ENCODE results near the gene ARHGAP31.

ARHGAP31 gene

DNA sequence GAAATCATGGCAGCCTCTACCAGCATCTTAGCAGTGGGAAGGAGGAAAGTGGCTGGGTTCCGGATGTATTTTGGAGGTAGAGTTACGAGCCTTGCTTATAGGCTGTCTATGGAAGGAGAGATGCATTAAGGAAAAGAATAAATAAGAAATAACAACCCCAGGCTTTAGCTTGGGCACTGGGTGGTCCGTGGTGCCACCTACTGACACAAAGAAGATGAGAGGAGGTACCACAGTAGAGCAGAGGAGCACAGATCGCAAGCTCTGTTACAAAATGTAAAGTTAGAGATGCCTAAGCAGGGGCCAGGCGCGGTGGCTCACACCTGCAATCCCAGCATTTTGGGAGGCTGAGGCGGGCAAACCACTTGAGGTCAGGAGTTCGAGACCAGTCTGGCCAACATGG lies 94.4 kb downstream of the ARHGAP31 start:
- DNase-seq (ENCODE audit: low read depth, low spot score), result no peak

DNA sequence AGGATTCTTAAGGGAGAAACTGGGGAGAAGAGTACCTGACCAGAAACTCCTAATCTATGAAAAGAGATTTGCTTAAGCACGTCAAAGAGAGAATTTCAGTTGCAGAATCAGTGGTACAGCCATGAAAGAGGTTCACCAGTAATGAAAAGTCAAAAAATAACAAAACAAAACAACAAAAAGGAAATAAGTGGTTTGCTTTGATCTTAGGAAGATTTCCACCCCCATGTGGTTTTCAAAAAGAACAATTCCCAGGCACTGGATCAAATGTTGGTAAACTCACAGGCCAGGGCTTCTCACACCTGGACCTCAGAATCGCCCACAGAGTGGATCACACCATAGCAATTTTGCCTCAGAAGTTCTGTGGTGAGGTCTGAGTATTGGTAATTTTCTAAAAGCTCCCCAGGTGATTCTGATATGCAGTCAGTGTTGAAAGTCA lies 101.8 kb downstream of the ARHGAP31 start:
- no peak for DNase-seq (ENCODE audit: low read depth, low spot score)

DNA sequence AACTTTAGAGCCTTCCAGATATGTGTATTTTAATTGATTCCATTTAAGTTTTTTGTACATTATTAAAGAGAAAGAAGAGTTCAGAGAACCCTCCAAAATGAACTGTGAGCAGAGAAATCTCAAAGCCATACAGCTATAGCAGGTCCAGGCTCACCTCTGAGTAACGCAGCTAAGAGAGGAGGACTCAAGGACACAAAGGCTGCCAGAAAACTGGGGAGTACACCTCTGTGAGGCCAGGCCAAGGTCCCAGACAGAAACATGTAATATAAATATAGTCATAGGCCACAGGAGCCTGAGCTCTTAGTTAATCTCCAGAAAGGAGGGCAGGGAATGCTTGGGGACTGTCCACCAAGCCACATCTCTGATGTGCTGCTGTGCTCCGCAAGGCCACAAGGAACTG lies 102.7 kb downstream of the ARHGAP31 start:
- no peak for DNase-seq (ENCODE audit: low read depth, low spot score)

DNA sequence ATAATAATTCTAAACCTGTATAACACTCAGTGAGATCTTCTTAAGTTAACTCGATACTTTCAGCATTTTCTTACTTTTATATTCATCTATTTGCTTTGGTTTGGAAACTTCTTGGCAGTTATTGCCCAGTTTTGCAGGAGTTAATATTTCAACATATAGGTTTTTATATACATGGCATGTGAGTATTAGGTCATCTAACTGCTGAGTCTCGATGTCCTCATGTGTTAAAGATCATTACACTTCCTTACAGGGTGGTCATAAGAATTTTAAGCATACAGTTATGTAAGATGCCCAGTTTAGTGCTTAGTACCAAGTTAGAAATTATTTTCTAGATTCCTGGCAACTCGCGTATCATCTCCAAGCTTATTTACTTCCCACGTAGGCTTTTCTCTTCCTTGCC lies 106.3 kb downstream of the ARHGAP31 start:
- DNase-seq (ENCODE audit: low read depth, low spot score), result no peak

DNA sequence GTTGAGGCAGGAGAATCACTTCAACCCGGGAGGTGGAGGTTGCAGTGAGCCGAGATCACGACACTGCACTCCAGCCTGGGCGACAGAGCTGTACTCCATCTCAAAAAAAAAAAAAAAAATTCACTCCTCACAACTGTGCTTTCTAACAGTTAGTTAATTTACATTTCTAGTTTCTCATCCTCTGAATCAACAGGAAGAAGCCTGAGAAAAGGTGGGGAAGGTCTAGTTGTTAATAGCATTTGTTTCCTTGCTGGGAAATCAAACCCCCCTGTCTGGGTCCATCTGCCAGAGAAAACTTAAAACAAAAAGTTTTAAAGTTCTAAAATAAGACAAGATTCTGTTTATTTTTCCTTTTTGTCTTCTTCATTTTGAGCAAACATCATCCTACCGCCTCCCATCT lies 106.9 kb downstream of the ARHGAP31 start:
- DNase-seq (ENCODE audit: low read depth, low spot score), result no peak

DNA sequence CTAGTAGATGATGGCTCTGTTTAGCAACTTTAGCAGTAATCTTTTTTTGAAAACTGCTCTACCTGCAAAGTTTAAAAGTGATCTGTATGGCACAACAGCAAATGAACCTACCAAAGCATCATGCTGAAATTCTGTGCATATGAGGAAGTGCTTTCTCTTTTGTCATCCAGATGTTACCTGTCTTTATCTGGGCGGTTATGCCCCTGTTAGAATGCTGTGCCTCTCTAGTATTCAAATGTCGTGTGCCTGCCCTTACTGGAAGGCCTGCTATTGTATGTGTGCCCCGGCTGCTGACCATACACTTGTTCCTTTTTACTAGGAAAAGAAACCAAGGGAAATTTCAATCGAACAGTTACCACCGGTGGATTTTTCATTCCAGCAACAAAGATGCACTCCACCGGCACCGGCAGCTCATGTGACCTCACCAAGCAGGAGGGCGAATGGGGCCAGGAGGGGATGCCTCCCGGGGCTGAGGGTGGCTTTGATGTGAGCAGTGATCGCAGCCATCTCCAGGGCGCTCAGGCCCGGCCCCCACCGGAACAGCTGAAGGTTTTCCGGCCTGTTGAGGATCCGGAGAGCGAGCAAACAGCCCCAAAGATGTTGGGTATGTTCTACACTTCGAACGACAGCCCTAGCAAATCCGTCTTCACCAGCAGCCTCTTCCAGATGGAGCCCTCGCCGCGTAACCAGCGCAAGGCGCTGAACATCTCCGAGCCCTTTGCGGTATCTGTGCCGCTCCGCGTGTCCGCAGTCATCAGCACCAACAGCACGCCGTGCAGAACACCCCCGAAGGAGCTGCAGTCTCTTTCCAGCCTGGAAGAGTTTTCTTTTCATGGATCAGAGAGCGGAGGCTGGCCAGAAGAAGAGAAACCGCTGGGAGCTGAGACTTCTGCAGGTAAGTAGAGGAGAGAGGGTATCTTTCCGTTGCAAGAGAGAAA lies 107.6 kb downstream of the ARHGAP31 start:
- DNase-seq (ENCODE audit: low read depth, low spot score), result no peak

DNA sequence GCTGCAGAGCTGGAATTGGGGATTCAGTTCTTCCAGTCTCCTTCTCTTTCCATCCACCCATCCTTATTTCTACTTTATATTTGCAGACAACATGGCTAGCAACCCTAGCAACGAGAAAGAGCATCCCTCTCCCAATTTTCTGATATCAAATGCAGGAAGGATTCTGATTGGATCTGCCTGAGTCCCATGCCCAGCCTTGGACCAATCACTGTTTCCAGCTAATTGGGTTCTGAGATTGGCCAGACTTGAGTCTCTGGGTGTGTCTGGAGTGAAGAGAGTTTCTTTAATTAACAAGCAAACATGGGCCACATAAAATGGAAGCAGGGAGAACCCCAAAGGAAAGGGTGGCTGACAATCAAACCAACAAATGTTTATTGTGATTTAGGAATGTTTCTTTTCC lies 108.6 kb downstream of the ARHGAP31 start:
- no peak for DNase-seq (ENCODE audit: low read depth, low spot score)

DNA sequence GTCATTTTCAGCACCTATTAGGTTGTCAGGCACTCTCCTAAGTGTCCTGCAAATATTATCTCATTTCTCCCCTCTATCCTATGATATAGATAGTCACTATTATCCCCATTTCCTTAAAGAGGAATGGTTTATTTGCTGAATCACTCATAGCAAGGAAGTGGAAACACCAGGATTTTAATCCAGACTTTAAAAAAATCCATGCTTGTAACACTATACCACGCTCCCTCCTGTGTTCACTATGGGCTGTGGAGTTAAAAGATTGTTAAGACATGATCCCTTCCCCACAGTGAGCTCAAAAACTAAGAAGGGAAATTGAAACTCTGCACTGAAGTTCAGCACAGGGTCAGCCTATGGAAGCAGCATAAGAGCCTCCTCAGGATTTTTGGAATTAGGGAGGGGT lies 109.0 kb downstream of the ARHGAP31 start:
- DNase-seq (ENCODE audit: low read depth, low spot score), result no peak

DNA sequence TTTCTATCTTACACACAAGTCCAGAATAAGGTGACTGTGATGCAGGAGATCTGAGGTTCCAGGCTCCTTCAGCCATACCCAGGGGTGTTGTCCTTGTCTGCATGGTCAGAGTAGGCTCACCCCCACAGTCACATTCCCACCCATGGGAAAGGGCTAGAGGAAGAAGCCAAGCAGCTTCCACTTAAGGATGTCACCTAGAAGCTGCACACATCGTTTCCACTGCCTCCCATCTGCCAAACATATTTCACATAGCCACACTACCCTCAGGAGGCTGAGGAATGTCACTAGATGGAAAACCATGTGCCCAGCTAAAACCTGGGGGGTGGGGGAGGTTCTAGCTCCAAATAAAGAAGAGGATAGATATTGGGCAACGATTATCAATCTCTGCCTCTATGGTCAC lies 111.1 kb downstream of the ARHGAP31 start:
- no peak for DNase-seq (ENCODE audit: low read depth, low spot score)

DNA sequence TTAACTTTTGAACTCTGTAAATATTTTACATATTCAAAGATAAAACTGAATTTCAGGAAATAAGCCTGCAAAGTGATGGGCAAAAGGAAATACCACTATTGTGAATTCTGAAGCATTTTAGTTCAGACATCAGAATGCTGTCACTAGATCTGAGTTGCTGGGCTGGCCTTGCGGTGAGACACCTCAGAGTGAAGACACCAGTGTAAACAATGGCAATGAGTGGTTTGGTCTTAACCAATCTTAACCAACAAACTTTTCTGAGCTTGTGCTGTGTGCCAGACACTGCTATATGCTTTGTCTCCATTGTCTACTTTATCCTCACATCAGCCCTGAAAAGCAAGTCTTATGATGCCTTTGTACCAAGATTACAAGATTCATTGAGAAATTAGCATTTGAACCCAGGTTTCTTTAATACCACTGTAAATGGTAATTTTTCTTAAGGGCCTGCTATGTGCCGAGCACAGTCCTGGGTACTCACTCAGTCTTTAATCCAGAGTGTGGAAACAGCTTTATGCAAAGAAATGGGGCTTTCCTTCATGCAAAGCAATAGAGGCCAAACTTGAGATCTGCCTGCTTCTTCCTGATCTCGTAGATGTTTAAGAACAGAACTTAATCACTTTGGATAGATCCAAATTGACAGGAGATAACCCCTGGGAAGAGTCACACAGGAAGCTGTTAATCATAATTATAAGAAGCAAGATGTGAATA lies 114.2 kb downstream of the ARHGAP31 start:
- DNase-seq (ENCODE audit: low read depth, low spot score), result no peak

DNA sequence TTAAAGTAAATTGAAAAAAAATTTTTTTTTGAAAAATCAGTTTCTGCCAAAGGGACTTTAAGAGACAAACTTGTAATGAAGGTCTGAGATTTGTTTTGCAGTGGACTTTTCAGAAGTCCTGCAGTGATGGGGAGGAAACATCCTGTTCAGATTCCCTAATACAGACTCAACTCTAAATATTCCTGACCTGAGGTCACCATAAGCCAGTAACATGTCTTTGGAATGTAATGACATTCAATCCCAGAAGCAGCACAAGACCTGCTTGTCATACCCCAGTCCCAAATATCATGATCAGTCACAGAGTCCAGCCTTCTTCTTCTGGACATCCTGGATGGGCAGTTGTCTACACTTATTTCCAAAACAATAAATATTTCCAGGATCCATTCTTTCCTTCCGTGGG lies 115.7 kb downstream of the ARHGAP31 start:
- DNase-seq (ENCODE audit: low read depth, low spot score), result no peak

DNA sequence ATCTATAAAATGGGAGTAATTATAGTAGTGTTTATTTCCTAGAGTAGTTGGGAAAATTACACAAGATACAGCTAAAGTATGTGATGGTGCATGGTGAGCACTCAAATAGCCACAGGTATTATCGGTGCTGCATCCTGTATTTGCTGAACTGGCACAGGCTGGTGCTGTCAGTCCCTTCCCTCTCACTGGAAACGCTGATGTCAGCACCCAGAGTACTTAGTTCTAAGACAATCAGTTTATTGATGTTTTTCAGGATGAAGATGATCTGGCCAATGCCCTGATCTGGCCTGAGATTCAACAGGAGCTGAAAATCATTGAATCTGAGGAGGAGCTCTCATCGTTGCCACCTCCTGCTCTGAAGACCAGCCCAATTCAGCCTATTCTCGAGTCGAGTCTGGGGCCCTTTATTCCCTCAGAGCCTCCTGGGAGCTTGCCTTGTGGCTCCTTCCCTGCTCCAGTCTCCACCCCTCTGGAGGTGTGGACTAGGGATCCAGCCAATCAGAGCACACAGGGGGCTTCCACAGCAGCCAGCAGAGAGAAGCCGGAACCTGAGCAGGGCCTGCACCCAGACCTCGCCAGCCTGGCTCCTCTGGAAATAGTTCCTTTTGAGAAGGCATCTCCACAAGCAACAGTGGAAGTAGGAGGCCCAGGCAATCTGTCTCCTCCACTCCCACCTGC lies 119.6 kb downstream of the ARHGAP31 start:
- DNase-seq (ENCODE audit: low read depth, low spot score), result no peak

DNA sequence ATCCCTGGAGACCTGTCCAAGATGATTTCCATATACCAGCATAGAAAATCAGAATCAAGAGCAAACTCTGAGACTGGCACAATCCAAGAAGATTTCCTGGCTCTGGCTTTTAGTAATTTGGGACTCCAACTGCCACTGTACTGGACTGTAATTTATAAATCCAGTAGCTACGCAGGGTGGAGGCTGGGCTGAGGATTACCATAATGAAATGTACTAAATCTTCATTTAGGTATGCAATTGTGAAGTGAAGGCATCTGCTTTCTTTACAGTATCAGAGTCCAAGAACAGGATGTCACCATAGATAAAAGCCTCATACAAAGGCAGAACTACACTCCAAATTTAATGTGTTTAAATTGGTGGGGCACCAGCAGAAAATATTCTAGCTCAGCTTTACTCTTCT lies 122.7 kb downstream of the ARHGAP31 start:
- DNase-seq (ENCODE audit: low read depth, low spot score), result no peak

DNA sequence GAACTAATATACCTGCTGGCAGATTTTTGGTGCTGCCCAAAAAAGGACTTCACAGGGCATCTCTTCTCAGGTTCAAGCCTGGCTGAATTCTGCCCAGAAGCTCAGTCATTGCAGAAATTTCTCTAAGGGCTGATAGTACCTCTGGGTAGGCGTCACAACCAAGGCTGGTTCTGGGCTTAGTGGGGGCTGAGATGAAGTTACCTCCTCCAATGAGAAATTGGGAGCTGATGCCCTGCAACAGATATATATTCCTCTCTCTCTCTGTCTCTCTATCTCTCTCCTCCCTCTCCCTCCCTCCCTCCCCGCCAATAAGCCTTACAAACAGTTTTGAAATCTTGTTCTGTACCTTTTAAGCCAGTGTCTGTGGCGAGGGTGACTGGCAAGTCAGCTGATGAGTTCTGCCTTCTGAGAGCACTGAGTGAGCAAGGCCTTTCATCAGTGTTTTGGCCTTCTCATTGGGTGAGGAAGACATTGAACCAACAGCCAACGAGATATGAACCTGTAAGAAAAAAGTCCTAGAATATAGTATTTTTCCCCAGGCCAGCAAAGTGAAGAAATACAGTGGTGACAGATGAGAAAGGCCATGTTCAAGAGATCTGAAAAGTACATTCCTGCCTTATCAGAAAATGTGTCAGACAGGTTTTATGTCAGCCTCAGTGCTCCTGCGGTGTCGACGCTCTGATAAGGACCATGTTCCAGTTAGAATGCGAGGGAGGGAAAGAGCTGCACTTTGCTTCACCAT lies 123.8 kb downstream of the ARHGAP31 start:
- DNase-seq (ENCODE audit: low read depth, low spot score), result no peak

DNA sequence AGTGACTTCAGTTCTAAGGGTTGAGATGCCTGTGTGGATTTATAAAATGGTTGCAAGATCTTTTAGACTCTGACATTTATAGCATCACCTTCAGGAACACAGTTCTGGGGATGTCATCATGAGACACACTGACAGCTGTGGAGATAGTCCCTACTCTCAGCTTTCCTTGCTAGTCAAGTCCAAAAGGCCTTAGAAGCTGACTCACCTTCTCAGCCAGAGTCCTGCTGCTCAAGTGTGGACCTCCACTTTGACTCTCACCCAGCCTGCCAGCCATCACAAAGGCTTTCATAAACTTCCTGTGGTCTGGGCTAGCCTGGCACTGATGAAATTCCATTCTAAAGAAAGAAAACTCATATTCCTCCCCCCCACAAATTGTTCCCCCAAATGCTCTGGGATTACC lies 124.5 kb downstream of the ARHGAP31 start:
- no peak for DNase-seq (ENCODE audit: low read depth, low spot score)

DNA sequence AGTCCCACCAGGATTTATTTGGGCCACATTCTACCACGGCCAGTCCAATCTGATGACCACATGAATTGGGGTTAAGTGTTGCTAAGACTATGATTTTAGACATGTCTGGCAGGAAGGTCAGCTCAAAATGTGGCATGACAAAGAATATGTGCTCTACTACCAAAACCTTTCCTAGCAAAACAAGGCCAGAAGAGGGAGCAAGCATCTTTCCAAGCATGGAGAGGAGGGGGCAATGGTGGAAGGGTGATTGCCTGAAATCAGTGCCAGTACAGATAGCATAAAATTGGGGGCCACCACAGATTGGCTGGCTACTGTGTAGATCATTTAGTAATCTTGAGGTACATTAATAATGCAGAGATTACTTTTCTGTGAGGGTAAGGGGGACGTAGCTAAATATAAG lies 126.0 kb downstream of the ARHGAP31 start:
- no peak for DNase-seq (ENCODE audit: low read depth, low spot score)

DNA sequence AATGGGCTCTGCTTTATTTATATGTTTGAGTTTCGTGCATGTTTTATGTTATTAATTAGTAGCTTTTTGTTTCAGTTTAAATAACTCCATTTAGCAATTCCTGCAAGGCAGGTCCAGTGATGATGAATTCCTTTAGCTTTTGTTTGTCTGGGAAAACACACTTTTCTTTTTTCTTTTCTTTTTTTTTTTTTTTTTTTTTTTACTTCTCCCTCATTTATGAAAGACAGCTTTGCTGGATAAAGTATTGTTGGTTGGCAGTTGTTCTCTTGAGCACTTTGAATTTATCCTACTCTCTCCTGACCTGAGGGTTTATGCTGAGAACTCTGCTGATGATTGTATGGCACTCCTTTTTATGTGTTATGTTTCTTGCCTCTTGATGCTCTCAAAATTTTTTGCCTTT lies 133.5 kb downstream of the ARHGAP31 start:
- no peak for DNase-seq (ENCODE audit: low read depth, low spot score)

DNA sequence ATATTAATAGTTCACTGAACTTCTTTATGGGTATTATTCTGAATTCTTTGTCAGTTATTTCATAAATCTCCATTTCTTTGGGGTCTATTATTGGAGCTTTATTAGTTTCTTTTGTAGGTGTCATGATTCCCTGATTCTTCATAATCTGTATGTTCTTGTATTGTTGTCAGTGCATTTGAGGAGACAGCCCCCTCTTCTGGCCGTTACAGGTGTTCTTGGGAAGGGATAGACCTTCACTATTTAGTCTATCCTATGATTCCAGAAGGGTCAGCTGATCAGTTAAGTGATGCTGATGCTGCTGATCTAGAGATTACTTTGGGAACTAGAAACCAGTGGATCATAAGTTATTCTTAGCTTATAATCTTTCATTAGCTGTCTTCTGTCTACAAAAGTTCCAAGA lies 134.4 kb downstream of the ARHGAP31 start:
- no peak for DNase-seq (ENCODE audit: low read depth, low spot score)

DNA sequence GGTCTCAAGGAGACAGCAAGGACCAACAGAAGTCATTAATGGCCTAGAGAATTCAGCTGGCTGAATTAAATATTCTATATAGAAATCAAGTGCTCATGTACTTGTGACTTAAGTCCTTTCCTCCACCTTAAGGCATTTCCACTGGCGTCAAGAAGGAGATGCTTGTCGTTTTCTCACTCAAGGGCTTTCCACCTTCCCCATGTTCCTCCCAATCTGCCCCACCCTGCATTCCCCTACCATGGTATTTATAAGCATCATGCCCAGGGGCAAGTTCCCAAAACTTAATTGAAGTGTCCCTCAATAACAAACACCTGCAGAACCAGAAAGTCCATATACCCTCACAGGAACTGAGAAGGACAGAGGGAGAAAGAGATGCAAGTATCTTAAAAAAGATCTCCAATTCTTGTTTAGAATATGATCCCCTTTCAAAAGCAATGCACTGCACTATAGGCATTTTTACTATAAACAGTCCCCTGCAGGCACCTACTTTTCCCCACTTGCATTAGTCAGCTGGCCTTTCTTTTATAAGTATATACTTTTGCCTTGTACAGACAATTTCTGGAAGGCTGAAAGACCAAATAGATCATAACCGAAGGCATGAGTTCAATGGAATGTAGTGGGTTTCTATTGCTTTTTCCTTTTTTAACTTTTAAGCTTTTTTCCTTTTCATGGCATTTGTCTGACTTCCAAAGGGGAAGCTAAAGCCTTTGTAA lies 139.6 kb downstream of the ARHGAP31 start:
- no peak for DNase-seq (ENCODE audit: low read depth, low spot score)

DNA sequence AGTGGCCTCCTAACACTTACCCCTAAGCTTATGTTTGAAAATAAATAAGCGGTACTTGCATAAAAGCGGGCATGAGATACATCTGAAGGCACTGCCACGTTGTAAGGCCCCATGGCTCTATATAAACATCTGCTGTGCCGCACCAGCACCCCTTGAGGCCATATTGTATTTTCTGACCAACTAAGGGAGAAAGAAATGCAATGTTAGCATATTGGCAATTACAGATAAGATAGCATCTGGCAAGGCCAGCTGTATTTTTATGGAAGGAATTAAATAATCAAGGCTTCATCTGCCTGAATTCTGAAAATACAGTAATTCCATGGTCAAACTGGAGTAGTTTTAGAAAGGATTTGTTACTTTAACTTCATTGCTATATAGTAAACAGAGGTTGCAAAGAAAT lies 140.5 kb downstream of the ARHGAP31 start:
- no peak for DNase-seq (ENCODE audit: low read depth, low spot score)

DNA sequence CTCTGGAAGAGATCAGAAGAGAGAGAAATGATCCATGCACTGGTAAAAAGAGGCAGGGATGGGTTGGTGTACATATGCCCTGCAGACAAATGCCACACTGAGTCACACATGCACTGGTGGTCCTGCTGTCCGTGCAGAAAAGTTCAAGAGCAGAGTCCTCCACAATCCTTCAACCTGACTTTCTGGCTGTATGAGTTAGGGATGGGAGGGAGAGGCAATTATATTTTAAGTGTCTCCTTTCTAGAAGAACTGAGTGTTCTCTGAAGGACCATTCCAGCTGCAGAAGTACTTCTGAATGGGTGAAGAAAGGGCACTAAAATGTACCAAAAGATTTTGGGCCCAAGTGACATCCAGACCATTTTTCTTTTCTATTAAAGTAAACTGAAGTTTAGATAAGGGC lies 142.8 kb downstream of the ARHGAP31 start:
- no peak for DNase-seq (ENCODE audit: low read depth, low spot score)

Measured in iPS DF 19.7 (cell line).